Hematopoietic multipotent progenitor cell treated with erythropoietin and hydrocortisone succinate and interleukin-3 and kit ligand, for 8 days (in vitro differentiated cells): Measurements from ENCODE around the gene LIMS4.
"Not testable (repeated sequence)": the region's sequence is repeated elsewhere in the genome, so short reads cannot be mapped to it uniquely, and the experiment has no call there.

Experiments used
- DNase-seq: peaks from one replicate; pipeline ENCODE4 v3.0.0-alpha.2; 2015

The LIMS4 gene, protein sequence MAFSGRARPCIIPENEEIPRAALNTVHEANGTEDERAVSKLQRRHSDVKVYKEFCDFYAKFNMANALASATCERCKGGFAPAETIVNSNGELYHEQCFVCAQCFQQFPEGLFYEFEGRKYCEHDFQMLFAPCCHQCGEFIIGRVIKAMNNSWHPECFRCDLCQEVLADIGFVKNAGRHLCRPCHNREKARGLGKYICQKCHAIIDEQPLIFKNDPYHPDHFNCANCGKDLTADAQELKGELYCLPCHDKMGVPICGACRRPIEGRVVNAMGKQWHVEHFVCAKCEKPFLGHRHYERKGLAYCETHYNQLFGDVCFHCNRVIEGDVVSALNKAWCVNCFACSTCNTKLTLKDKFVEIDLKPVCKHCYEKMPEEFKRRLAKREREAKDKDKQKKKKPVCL

DNA sequence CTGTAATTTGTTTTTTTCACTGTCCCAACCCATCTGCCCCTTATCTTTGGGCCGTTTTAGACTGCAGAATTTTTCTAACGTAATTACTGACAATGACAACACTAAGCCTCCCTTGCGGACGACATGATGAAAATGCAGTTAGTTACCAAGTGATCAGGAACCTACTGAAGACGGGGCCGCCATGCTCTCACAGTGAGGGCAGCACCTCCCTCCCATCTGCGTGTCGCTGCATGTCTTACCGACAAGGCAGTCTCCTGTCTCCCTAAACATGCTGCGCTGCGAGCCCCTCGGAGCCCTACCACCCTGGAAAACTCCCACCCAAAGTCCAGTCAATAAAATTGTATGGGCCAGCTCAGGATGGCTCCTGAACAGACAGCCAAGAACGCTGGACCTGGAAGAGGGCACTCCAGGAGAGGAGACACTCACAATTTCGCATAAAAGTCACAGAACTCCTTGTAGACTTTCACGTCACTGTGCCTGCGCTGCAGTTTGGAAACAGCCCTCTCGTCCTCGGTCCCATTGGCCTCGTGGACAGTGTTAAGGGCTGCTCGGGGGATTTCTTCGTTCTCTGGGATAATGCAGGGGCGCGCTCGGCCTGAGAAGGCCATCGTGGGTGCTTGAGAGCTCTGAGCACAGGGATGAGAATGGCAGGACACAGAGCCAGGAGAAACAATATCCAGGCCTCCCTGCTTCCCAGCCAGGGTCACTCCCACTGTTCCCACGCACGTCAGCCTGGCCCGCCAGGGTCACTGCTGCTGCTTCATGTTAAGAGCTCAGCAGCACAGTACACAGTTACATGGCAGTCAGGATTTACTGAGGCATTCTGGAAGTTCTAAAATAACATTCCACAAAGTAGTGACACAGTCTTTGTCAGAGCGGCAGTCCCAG, at the start of gene LIMS4:
Gene LIMS4, minus strand, starts transcription at position 646 of the 888 bp plus-strand sequence. Its CDS starts 38 bp downstream, at position 608.
- DNase-seq, result not testable (repeated sequence)

DNA sequence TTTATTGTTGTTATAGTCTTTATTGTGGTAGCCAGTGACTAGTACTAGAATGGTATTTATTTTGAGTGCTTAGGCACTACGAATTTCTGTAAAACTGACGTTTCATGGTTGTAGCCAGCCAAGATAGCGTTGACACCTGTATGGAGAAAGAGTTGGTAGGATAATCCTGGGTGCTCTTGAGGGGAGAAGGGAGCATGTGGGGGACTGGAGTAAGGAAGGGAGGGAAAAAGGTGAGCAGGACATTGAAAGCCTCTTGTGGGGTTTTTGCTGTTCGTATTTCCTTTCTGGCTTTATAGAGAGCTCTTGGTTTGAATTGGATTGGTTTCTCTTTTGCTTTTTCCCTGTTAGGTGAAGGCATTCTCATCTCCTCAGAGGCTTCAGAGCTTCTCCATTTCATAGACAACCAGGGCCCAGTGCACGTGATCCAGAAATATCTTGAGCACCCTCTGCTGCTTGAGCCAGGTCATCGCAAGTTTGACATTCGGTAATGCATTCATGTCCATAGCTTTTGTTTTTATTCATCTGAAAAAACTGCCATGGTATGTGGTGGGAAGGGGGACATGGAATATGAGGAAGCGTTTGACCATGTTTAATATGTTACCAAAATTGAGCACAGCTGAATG, 27.2 kb upstream of the LIMS4 start:
- DNase-seq, result not testable (repeated sequence)

DNA sequence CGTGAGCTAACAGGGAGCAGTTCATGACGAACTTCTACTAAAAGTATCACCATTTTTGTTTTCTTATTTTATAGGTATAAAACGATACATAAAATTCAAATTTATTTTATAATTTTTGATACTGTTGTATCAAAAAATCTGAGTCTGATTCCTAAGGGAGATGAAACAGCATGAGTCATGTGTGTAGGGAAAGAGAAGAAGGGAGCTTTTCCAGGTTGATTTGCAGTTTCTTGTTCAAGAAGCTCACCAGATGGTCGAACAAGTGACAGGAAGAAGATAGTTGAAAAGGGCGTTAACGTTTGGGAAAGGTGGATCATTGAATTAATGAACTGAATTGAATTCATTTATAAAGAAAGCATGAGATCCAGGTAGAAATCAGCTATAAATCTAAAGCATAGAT, 23.4 kb upstream of the LIMS4 start:
- DNase-seq, result not testable (repeated sequence)

DNA sequence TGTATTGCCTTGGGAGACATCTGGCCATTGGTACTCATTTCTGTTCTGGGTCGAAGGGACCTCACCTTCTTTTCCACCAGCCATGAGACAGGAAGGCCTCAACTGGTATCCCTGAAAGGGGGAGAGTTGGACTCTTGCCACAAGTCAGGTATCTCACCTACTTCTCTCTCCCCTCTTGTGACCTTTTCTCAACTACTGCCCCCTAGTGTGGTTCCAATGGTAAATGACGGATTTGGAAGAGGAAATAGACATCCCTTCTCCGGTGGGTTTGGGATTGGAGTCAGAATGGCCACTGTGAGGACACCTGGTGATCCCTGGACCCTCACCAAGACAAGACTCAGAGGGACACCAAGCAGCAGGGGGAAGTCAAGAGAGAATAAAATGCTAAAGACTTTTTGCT, 21.9 kb upstream of the LIMS4 start:
- not testable (repeated sequence) for DNase-seq

DNA sequence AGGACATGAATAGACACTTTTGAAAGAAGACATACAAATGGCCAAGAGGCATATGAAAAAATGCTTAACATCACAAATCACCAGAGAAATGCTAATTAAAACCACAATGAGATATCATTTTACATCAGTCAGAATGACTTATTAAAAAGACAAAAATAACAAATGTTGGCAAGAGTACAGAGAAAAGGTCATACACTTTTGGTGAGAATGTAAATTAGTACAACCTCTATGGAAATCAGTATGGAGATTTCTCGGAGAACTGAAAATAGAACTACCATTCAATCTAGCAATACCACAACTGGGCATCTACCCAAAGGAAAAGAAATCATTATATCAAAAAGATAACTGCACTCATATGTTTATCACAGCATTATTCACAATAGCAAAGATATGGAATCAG, 16.4 kb upstream of the LIMS4 start:
- DNase-seq, result not testable (repeated sequence)

DNA sequence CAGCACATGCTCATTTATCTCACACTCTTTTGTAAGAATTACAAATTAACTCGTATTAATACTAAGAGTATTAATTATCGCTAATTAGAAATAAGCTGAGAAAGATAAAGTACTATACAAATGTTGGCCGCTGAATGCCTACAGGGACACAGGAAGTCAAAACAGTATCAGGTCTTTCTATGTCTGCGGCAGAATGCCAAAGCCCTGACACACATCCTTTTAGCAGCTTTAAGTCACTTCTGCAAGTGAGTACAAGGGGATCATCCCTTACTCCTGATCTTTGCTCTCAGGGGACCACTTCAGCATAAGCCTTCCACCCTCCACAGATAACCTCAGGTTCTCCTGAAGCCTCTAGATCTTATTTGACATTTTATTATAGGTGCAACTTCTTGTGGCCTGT, 10.1 kb upstream of the LIMS4 start:
- not testable (repeated sequence) for DNase-seq

DNA sequence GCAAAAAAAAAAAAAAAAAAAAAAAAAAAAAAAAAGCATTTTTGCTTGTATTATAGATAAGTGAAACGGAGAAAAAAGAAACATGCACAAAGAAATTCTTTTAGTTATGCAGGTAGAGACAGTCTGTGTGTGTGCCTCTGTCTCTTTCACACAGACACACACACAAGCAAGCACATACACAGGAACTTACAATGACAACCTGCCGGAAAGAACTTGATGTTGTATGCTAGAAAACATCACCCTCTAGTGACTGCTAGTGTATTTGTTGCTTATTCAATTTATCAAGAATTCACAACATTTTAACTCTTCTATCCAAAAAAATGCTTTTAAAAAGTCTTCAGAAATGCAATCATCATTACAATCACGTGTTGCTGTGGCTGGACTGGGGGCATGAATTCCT, 8.6 kb upstream of the LIMS4 start:
- not testable (repeated sequence) for DNase-seq

DNA sequence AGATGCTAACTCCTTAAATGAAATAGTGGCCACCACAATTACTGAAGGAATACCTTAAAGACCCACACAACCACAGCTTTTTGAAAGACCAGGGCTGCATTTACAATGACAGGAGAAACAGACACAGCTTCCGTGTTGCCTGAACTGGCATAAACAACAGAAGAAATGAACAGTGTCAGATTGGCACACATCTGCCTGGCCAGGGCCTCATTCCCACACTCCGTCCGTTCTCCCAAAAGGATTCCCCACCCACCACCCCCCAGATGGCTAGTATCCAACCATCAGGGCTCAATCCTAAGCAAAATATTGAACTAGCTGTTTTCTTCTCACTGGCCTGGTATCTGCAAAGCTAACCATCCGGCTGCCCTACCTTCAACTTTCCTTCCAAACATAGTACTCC, 7.5 kb upstream of the LIMS4 start:
- not testable (repeated sequence) for DNase-seq

DNA sequence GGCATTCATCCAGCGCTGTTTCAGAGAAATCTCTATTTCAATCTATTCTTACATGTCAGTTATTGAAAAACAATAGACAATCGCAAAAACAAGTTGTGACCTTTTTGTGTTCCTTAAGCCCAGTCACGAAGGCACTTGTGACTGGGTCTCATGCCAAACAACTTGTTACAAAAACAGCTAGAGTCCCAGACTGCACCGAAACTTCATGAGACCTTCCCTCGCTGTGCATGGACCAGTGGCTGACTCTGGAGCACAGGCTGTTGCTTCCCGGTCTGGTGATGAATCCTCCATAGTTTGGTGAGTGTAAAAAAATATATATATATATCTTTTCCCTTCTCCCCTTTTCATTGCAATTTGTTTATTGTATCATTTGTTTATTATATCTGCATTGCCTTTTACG, 4.8 kb upstream of the LIMS4 start:
- not testable (repeated sequence) for DNase-seq

DNA sequence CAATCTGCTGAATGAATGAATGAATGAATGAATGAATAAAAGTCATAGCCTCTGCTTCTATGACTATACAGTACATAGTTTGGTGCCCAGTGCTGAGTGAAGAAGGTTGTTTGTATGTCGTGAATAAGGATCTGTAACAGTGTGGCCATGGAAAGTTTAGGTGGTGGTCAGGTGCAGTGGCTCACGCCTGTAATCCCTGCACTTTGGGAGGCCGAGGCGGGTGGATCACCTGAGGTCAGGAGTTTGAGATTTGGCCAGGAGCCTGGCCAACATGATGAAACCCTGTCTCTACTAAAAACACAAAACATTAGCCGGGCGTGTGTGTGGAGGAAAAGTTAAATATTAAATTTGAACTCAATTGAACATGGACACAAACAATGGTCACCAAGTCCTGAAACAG, 4.3 kb upstream of the LIMS4 start:
- DNase-seq, result not testable (repeated sequence)

DNA sequence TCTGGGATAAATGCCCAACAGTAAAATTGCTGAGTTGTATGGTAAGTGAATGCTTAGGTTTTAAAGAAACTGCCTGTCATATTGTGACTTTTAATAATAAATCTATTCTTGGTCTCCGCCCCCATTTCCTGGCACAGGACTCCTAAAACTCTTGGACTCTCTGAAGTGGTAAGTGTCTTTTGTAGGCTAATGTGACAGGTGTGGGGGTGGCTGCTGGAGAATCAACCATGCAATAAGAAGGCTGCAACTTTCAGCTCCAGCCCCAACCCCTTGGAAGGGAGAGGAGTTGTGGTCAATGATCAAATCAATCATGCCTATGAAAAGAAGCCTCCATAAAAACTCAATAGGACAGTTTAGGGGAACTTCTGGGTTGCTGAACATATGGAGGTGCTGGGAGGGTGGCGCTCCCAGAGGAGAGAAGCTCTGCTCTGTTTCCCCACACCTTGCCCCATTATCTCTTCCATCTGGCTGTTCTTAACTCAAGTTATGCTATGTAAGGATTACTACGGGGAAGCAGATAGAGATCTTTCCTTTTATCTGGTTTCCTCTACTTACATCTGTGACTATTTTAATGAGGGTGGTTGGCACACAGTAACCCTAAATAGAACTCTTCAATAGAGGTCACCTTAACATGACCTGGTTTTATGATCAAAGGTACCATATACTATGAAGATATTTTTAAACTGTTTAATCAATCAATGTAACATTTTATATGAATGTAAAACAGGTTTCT, 3.2 kb upstream of the LIMS4 start:
- not testable (repeated sequence) for DNase-seq

DNA sequence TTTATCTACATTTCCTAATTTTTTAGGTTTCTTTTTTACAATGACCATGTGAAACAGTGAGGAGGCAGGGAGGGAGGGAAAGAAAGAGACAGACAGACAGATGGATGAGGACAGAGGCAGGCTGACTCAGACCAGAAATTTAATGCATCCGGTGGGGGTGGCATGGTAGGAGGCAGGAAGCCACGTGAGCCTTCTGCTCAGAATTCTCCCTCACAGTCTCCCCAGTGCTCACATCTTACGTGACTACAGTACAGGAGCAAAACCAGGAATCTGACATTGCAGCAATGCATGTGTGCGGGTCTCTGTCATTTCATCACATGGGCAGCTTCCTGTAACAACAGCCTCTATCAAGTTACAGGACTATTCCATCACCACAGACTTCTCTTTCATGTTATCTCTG, 2.3 kb upstream of the LIMS4 start:
- not testable (repeated sequence) for DNase-seq

DNA sequence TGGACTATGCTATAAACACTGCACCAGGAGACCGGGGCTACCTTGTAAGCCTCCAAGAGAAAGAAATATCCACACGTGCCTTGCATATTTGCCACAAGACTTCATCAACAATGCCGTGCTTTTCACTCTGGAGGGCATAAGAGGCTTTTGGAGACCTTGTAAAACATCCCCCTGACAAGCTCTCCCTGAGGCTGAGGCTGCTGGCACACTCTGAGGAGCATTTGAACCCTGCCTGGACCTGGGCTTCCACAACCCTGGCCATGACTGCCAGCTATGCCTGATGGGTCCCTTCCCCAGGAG, 393 bp upstream of the LIMS4 start:
- not testable (repeated sequence) for DNase-seq

DNA sequence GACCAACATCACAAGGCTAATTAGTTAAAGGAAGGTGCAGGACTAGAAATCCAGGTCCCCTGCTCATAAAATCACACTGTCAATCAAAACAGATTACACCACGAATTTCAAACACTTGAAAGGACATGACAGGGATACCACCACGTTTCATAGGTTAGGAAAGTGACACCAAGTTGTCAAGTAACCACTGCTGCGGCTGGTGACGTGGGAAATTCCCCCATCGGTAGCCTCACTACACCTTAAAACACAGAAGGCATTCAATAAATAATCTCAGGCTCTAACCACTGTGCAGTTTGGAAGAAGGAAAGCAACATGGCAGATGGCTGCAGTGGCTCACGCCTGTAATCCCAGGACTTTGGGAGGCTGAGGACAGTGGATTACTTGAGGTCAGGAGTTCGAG, 3.7 kb downstream of the LIMS4 start:
- DNase-seq, result not testable (repeated sequence)

DNA sequence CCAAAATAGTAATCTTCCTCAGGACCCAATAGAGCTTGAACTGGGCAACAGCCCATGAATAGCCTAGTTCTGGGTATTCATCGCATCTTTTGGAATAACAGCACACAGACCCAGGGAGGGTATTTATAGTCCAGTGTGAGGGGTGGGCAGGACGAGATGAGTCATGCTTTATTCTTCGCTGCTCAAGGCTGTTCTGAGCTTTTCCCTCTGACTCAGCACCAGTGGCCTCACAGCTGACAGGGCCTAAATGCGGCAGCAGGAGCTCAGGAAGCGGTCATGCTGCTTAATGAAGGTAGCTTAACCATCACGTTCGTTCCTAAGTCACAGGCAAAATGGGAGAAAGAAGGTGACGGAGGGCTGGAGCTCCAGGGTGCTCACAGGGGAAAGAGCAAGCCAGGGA, 7.3 kb downstream of the LIMS4 start:
- DNase-seq, result not testable (repeated sequence)

DNA sequence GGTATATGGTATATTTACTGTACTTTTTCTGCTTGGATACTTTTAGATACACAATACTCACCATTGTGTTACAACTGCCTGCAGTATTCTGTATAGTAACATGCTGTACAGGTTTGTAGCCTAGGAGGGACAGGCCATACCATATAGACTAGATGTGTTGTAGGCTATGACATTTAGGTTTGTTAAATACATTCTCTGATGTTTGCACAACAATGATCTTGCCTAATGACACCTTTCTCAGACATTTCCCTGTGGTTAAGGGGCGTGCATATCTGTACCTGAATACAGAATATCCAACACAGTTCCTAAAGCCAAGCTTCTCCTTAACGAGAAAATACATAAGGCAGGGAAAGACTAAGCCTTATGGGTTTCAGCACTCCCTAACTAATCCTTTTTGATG, 10.2 kb downstream of the LIMS4 start:
- not testable (repeated sequence) for DNase-seq

DNA sequence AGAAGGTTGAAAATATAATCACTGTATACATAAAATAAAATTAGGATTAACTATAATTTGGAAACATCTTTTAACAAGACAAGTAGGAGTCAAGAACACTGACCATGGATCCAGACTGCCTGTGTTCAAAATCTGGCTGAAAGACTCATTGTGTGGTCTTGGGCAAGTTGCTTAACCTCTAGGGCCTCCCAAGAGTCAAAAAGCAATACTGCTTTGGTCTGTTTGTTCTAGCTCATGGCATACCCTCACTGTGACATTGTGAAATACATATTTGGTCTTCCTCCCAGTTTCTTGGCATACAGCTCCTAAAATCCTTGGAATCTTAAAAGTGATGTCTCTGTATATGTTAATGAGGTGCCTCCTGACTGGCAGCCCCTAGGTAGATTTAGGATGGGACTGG, 12.3 kb downstream of the LIMS4 start:
- DNase-seq, result not testable (repeated sequence)

DNA sequence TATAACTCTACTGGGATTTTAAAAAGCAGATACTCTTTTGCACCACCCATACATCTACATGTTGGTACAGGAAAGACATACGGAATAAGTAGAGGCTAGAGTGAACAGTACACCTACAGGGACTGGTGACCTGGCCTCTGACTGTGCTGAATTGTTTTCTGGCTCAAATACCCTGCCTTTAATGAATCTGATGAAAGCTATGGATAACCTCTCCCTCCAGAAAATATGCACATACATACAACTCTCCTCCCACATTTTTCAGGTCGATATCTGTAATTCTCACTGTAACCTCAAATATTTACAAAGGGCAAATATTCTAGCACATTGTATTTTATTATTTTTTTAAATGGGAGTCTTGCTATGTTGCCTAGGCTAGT, 15.4 kb downstream of the LIMS4 start:
- DNase-seq, result not testable (repeated sequence)

DNA sequence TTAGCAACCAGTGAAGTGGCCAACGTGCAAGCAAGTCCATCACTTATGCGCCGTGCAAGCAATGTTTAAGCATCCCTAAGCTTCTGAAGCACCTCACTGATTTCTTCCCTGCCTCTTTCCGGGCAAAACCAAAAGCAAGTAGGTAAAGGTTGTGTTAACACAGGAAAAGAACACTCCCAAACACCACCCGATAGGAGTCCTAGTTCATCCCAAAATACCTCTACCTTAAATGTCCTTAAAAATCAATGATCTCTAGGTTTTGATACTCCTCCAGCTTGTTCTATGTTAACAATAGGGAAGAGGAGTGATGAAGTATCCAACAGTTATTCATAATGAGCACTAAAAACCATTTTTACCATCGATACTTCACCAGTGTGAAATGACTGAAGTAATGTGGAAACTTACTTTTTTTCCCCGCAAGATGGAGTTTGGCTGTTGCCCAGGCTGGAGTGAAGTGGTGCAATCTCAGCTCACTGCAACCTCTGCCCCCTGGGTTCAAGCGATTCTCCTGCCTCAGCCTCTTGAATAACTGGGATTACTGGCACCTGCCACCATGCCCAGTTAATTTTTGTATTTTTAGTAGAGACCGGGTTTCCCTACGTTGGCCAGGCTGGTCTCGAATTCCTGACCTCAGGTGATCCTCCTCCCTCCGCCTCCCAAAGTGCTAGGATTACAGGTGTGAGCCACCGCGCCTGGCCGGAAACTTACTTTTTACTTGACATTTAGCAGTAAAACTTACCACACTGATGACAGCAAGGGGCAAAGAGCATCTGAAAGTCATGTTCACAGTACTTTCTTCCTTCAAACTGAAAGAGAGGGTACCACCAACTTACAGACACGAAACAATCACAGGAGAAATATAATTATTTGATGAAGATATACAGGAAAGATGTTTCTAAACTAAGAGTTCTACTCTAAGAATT, 16.1 kb downstream of the LIMS4 start:
- DNase-seq, result not testable (repeated sequence)

DNA sequence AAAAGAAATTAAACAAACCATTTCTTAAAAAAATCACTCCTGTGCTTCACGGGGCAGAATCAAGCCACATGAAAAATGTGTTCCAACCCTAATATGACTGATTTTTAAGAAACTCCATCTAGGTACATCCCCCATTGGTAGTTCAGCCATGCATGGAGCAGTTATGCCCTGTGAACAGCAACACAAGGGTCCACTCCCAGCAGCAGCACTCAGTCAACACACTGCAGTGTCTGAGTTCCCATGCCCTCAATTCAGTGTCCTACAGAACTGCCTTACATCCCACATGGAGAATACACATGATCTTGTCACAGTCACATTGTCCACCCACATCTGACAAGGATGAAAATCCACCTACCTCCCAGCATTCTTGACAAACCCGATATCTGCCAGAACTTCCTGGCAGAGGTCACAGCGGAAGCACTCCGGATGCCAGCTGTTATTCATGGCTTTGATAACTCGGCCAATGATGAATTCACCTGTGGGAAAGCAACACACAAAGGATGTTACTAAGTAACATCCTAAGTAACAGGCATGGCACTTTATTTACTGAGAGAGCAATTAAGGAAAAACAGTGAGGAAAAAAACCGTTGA, 17.4 kb downstream of the LIMS4 start:
- DNase-seq, result not testable (repeated sequence)

DNA sequence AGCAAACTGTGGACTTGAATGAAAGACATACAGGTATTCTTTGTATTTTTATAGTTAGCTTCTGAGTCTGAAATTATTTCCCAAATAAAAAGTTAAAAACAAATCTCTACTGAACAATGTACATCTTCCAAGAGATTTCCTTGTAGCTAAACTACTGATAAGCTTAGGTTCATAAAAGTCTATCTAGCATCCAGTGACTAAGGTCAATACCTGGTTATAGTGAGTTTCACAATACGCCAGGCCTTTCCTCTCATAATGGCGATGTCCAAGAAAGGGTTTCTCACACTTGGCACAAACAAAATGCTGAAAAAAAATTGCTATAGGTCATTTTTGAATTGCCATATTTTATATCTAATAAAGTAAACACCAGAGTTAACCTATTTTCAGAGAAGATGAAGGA, 21.7 kb downstream of the LIMS4 start:
- not testable (repeated sequence) for DNase-seq
